Osteoblast (primary cell): ENCODE results near the gene CDH18. TPM values are rescaled to one million over a fixed set of nuclear protein-coding genes. Genes with fewer than 3 reads are reported as not detected.

Source experiments
- DNase-seq: peaks from one replicate; pipeline ENCODE4 v3.0.0; 2011; ENCODE audit warnings: low spot score, mixed read lengths; ENCODE audit not compliant: insufficient read length; ENCODE audit errors: missing footprints
- H2AFZ ChIP-seq: 2 replicates; pipeline ENCODE4 v1.6.0; 2011; ENCODE audit warnings: mild to moderate bottlenecking, low read length
- H3K27ac ChIP-seq: 2 replicates; pipeline ENCODE4 v1.5.1; 2011; ENCODE audit warnings: mild to moderate bottlenecking, low read depth, low read length, moderate library complexity
- H3K27me3 ChIP-seq: 2 replicates; pipeline ENCODE4 v1.6.0; 2012; ENCODE audit warnings: mild to moderate bottlenecking, control low read depth, inconsistent platforms, low read length, moderate library complexity; ENCODE audit not compliant: insufficient read depth
- H3K36me3 ChIP-seq: 2 replicates; pipeline ENCODE4 v1.5.1; 2011; ENCODE audit warnings: mild to moderate bottlenecking, low read length, control low read depth, moderate library complexity; ENCODE audit not compliant: insufficient read depth
- H3K4me1 ChIP-seq: 2 replicates; pipeline ENCODE4 v1.5.1; 2011; ENCODE audit warnings: mild to moderate bottlenecking, low read length, control low read depth, moderate library complexity; ENCODE audit not compliant: insufficient read depth
- H3K4me2 ChIP-seq: 2 replicates; pipeline ENCODE4 v1.6.0; 2011; ENCODE audit warnings: mild to moderate bottlenecking, low read length; ENCODE audit not compliant: insufficient read depth
- H3K4me3 ChIP-seq: fragments of 200-600 bp; sonication (generic); 3 replicates; pipeline ENCODE4 v1.5.1; 2012; ENCODE audit warnings: mild to moderate bottlenecking, low read length, inconsistent platforms; ENCODE audit not compliant: insufficient read depth
- H3K79me2 ChIP-seq: 2 replicates; pipeline ENCODE4 v1.6.0; 2012; ENCODE audit warnings: mild to moderate bottlenecking, low read length, control low read depth, inconsistent platforms; ENCODE audit not compliant: insufficient read depth
- H3K9me3 ChIP-seq: 2 replicates; pipeline ENCODE4 v1.5.1; 2011; ENCODE audit warnings: low read depth, low read length, control low read depth
- H4K20me1 ChIP-seq: 2 replicates; pipeline ENCODE4 v1.6.0; 2012; ENCODE audit warnings: mild to moderate bottlenecking, low read length, control low read depth; ENCODE audit not compliant: insufficient read depth
- CTCF ChIP-seq: IDR thresholded peaks from 2 replicates; pipeline ENCODE4 v1.5.1; 2011; ENCODE audit warnings: mild to moderate bottlenecking, low read depth, low read length, moderate library complexity; ENCODE audit errors: extremely low read depth
- total RNA-seq: library from RNA; depleted of rRNA; stranded (reverse); fragments of >200 nt; gene quantifications from 2 replicates; pipeline ENCODE4 v1.2.3, GENCODE V29; 2012

CDH18 gene
- total RNA-seq, 1 donor = 0.36 TPM

DNA sequence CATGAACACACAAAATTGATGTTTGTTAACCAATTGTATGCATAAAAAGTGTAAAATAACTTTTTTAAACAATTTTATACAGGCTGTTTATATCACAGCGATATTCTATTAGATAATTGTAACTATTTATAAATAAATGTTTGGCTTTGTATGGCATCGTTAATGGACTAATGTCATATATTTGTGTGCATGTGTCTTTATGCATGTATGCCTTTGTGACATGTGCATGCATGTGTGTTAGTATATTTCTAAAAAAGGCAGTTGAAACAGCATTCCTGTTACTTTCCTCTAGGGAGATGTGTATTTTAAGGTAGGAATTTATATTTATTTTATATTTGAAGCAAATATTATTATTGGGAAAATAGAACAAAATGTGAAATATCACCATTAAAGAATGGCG, 268.9 kb downstream of the CDH18 start:
- no peak for TF ChIP-seq CTCF
- Histone ChIP-seq H3K4me1 (no peaks in the 10 kb centered on the region), H4K20me1 (no peaks in the 10 kb centered on the region), H3K27me3 (no peaks in the 10 kb centered on the region), H3K27ac (no peak overlapping the region), H3K4me2 (no peak overlapping the region), H3K36me3 (no peaks in the 10 kb centered on the region), H3K79me2 (no peaks in the 10 kb centered on the region), H3K4me3 (no peak overlapping the region), H2AFZ (no peak overlapping the region), H3K9me3 (no peaks in the 10 kb centered on the region)
- DNase-seq = no peak

- Histone ChIP-seq H3K79me2 (no peaks in the 10 kb centered on the region), H3K4me2 (no peak overlapping the region)
These were observed 274.3 kb downstream of the CDH18 start for GRCh38 chr5:19713740-19714139.

DNA sequence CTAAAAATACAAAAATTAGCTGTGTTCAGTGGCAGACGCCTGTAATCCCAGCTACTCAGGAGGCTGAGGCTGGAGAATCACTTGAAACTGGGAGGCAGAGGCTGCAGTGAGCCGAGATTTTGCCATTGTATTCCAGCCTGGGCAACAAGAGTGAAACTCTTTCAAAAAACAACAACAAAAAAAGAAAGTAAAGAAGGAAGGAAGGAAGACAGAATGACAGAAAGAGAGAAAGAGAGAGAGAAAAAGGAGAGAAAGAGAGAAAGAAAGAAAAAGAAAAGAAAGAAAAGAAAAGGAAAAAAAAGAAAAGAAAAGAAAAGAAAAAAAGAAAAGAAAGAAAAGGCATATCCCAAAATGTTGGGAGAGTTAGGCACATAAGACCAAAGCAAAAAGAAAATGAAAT, 278.6 kb downstream of the CDH18 start:
- H3K4me1 ChIP-seq = no peaks in the 10 kb centered on the region
- no peak overlapping the region for H3K27ac ChIP-seq
- H3K4me2 ChIP-seq = no peak overlapping the region
- no peak for DNase-seq
- no peaks in the 10 kb centered on the region for H4K20me1 ChIP-seq
- H2AFZ ChIP-seq = no peak overlapping the region
- TF ChIP-seq CTCF = no peak
- H3K79me2 ChIP-seq = no peaks in the 10 kb centered on the region
- no peaks in the 10 kb centered on the region for H3K27me3 ChIP-seq
- no peak overlapping the region for H3K4me3 ChIP-seq
- no peaks in the 10 kb centered on the region for H3K36me3 ChIP-seq
- H3K9me3 ChIP-seq = no peaks in the 10 kb centered on the region

More at GRCh38 chr5:19713740-19714139, 274.3 kb downstream of the CDH18 start:
- Histone ChIP-seq H3K27ac (no peak overlapping the region), H3K27me3 (no peaks in the 10 kb centered on the region), H3K9me3 (no peaks in the 10 kb centered on the region), H3K36me3 (no peaks in the 10 kb centered on the region), H3K4me1 (no peaks in the 10 kb centered on the region), H3K4me3 (no peak overlapping the region), H4K20me1 (no peaks in the 10 kb centered on the region), H2AFZ (no peak overlapping the region)
- TF ChIP-seq CTCF = no peak
- DNase-seq = no peak

DNA sequence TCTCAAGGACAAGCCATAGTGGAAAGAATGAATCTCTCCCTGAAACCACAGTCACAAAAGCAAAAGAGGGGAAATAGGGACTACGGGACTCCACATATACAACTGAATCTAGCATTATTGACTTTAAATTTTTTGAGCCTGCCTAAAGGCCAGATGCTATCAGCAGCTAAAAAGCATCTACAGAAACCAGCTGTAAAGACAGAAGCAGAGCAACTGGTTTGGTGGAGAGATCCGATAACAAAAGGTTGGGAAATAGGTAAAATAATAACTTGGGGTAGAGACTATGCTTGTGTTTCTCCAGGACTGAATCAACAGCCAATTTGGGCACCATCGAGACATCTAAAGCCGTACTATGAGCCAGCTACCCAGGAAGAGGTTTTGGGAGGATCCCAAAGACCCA, 281.2 kb downstream of the CDH18 start:
- Histone ChIP-seq H3K27ac (no peak overlapping the region), H2AFZ (no peak overlapping the region), H4K20me1 (no peaks in the 10 kb centered on the region), H3K9me3 (no peaks in the 10 kb centered on the region), H3K4me1 (no peaks in the 10 kb centered on the region), H3K79me2 (no peaks in the 10 kb centered on the region), H3K4me3 (no peak overlapping the region), H3K36me3 (no peaks in the 10 kb centered on the region), H3K27me3 (no peaks in the 10 kb centered on the region), H3K4me2 (no peak overlapping the region)
- DNase-seq = no peak
- TF ChIP-seq CTCF = no peak
